Erythroblast (primary cell): ENCODE measurements around the gene F8A2.
"Not testable (repeated sequence)": the region's sequence is repeated elsewhere in the genome, so short reads cannot be mapped to it uniquely, and the experiment has no call there.

Experiments used
- GATA1 ChIP-seq: IDR thresholded peaks from 2 replicates; pipeline ENCODE4 v1.6.1; 2011; ENCODE audit warnings: low read depth, mild to moderate bottlenecking, control low read depth, low read length, moderate library complexity
- POLR2A ChIP-seq: IDR thresholded peaks from 2 replicates; pipeline ENCODE4 v1.6.1; 2011; ENCODE audit warnings: mild to moderate bottlenecking, low read length

DNA sequence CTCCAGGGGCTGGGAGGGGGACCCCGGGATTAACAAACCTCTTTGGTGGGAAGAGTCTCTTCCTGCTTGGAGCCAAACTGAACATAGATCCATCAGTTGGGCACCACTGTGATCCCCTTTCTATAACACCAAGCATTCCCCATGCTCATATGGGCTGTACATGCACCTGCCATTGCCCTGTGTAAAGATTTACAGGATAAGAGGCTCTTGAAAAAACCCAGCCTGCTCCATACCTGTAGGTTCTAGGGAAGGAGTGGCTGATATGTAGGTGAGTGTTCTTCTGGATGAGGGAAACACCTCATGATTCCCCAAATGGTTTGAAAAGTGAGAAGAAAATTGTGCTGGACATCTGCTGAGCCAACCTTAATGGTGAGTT, 46.6 kb upstream of the F8A2 start:
- TF ChIP-seq POLR2A, GATA1: not testable (repeated sequence)
